Measurements from ENCODE around the gene ADCY5. TPM values are rescaled to one million over a fixed set of nuclear protein-coding genes. Genes with fewer than 3 reads are reported as not detected.

ADCY5 gene
- total and polyA plus RNA-seq, 5 donors, result 90.4 to 220 (median 205) TPM

GRCh38 chr3:123459862-123460261, 11.0 kb upstream of the ADCY5 start:
- no peak for DNase-seq
- no peaks in the 10 kb centered on the region for H3K27me3 ChIP-seq (ENCODE audit: control insufficient read depth, insufficient read depth)
- peaks cover 3% of the 10 kb centered on the region for H3K4me1 ChIP-seq (ENCODE audit: control insufficient read depth, insufficient read depth, low read length)
- H3K27ac ChIP-seq (ENCODE audit: low read length), result no peak overlapping the region
- H3K4me3 ChIP-seq (ENCODE audit: low read length), result no peak overlapping the region
- no peaks in the 10 kb centered on the region for H3K9me3 ChIP-seq (ENCODE audit: control insufficient read depth, low read length)
- 16% methylated on average over 8 of the region's 8 CpGs for WGBS
- ATAC-seq, result peak; percentile 22 to 52
- intact Hi-C loops (cut with DNase I), result no loop called here

- Histone ChIP-seq H3K4me3 (ENCODE audit: low read length) (no peak overlapping the region), H3K9me3 (ENCODE audit: control insufficient read depth, low read length) (no peaks in the 10 kb centered on the region), H3K27ac (ENCODE audit: low read length) (no peak overlapping the region), H3K27me3 (ENCODE audit: control insufficient read depth, insufficient read depth) (no peaks in the 10 kb centered on the region), H3K4me1 (ENCODE audit: control insufficient read depth, insufficient read depth, low read length) (peaks cover 3% of the 10 kb centered on the region)
- WGBS, result 79% methylated on average over 5 of the region's 5 CpGs
- ATAC-seq, result no peak
- intact Hi-C loops (cut with DNase I), result no loop called here
- no peak for DNase-seq
These were observed 9.4 kb upstream of the ADCY5 start for GRCh38 chr3:123458255-123458654.

- WGBS, result 87% methylated on average over 1 of the region's 1 CpG
- intact Hi-C loops (cut with DNase I), result no loop called here
- no peak for DNase-seq
- Histone ChIP-seq H3K9me3 (ENCODE audit: control insufficient read depth, low read length) (no peaks in the 10 kb centered on the region), H3K4me3 (ENCODE audit: low read length) (no peak overlapping the region), H3K27ac (ENCODE audit: low read length) (no peak overlapping the region), H3K4me1 (ENCODE audit: control insufficient read depth, insufficient read depth, low read length) (peaks cover 3% of the 10 kb centered on the region), H3K27me3 (ENCODE audit: control insufficient read depth, insufficient read depth) (no peaks in the 10 kb centered on the region)
- no peak for ATAC-seq
These were observed 9.0 kb upstream of the ADCY5 start for GRCh38 chr3:123457841-123458240.

- WGBS, result 52% methylated on average over 3 of the region's 3 CpGs
- intact Hi-C loops (cut with DNase I), result no loop called here
- DNase-seq, result no peak
- ATAC-seq, result no peak
- H3K27ac ChIP-seq (ENCODE audit: low read length), result no peak overlapping the region
- H3K27me3 ChIP-seq (ENCODE audit: control insufficient read depth, insufficient read depth), result no peaks in the 10 kb centered on the region
- H3K4me3 ChIP-seq (ENCODE audit: low read length), result no peak overlapping the region
- H3K9me3 ChIP-seq (ENCODE audit: control insufficient read depth, low read length), result no peaks in the 10 kb centered on the region
- no peaks in the 10 kb centered on the region for H3K4me1 ChIP-seq (ENCODE audit: control insufficient read depth, insufficient read depth, low read length)
These were observed 4.8 kb upstream of the ADCY5 start for GRCh38 chr3:123453675-123454074.

GRCh38 chr3:123451186-123451585, 2.3 kb upstream of the ADCY5 start:
- 64% methylated on average over 4 of the region's 4 CpGs for WGBS
- intact Hi-C loops (cut with DNase I), result no loop called here
- no peak overlapping the region for H3K27ac ChIP-seq (ENCODE audit: low read length)
- no peaks in the 10 kb centered on the region for H3K9me3 ChIP-seq (ENCODE audit: control insufficient read depth, low read length)
- no peak overlapping the region for H3K4me3 ChIP-seq (ENCODE audit: low read length)
- ATAC-seq (no peak), DNase-seq (no peak)
- H3K4me1 ChIP-seq (ENCODE audit: control insufficient read depth, insufficient read depth, low read length), result no peaks in the 10 kb centered on the region
- no peaks in the 10 kb centered on the region for H3K27me3 ChIP-seq (ENCODE audit: control insufficient read depth, insufficient read depth)

GRCh38 chr3:123449997-123450604, 1.2 kb upstream of the ADCY5 start:
- H3K4me3 ChIP-seq (ENCODE audit: low read length), result peak overlapping the region; percentile 92
- H3K9me3 ChIP-seq (ENCODE audit: control insufficient read depth, low read length), result no peaks in the 10 kb centered on the region
- ATAC-seq (peak; percentile 25 to 32), DNase-seq (peak; percentile 43 to 73 (median 72))
- 10% methylated on average over 33 of the region's 33 CpGs for WGBS
- H3K27ac ChIP-seq (ENCODE audit: low read length), result peak overlapping the region; percentile 49
- H3K4me1 ChIP-seq (ENCODE audit: control insufficient read depth, insufficient read depth, low read length), result no peaks in the 10 kb centered on the region
- H3K27me3 ChIP-seq (ENCODE audit: control insufficient read depth, insufficient read depth), result no peaks in the 10 kb centered on the region
- intact Hi-C loops (cut with DNase I), result loop anchor here in 3 of 4 donors (5.0 to 10.0 kb wide), 4 partner anchors 42 to 123 kb away; no protein-coding TSS in a partner anchor

GRCh38 chr3:123449102-123449996, 459 bp upstream of the ADCY5 start:
- intact Hi-C loops (cut with DNase I), result loop anchor here in 3 of 4 donors (5.0 to 10.0 kb wide), 4 partner anchors 43 to 122 kb away; no protein-coding TSS in a partner anchor
- ATAC-seq, result peak; percentile 59 to 65
- Histone ChIP-seq H3K27me3 (ENCODE audit: control insufficient read depth, insufficient read depth) (no peaks in the 10 kb centered on the region), H3K9me3 (ENCODE audit: control insufficient read depth, low read length) (no peaks in the 10 kb centered on the region), H3K27ac (ENCODE audit: low read length) (peak overlapping the region; percentile 87), H3K4me1 (ENCODE audit: control insufficient read depth, insufficient read depth, low read length) (no peaks in the 10 kb centered on the region), H3K4me3 (ENCODE audit: low read length) (peak overlapping the region; percentile 92)
- peak; percentile 47 to 76 (median 75) for DNase-seq
- under 1% methylated on average over 102 of the region's 114 CpGs for WGBS

GRCh38 chr3:123447749-123448517, 957 bp downstream of the ADCY5 start:
- Histone ChIP-seq H3K4me3 (ENCODE audit: low read length) (peak overlapping the region; percentile 92), H3K27ac (ENCODE audit: low read length) (peak overlapping the region; percentile 65), H3K4me1 (ENCODE audit: control insufficient read depth, insufficient read depth, low read length) (no peaks in the 10 kb centered on the region), H3K27me3 (ENCODE audit: control insufficient read depth, insufficient read depth) (no peaks in the 10 kb centered on the region), H3K9me3 (ENCODE audit: control insufficient read depth, low read length) (no peaks in the 10 kb centered on the region)
- ATAC-seq, result peak in 1 of 2 donors; percentile 1
- 11% methylated on average over 109 of the region's 110 CpGs for WGBS
- intact Hi-C loops (cut with DNase I), result loop anchor here in 3 of 4 donors (5.0 to 10.0 kb wide), 4 partner anchors 44 to 121 kb away; no protein-coding TSS in a partner anchor
- DNase-seq, result peak; percentile 15 to 74 (median 65)

GRCh38 chr3:123447416-123447748, 1.5 kb downstream of the ADCY5 start:
- ATAC-seq (no peak), DNase-seq (peak in 1 of 3 donors; percentile 59)
- intact Hi-C loops (cut with DNase I), result loop anchor here in 3 of 4 donors (5.0 to 10.0 kb wide), 4 partner anchors 45 to 120 kb away; no protein-coding TSS in a partner anchor
- Histone ChIP-seq H3K9me3 (ENCODE audit: control insufficient read depth, low read length) (no peaks in the 10 kb centered on the region), H3K4me3 (ENCODE audit: low read length) (peak overlapping the region; percentile 92), H3K27me3 (ENCODE audit: control insufficient read depth, insufficient read depth) (no peaks in the 10 kb centered on the region), H3K4me1 (ENCODE audit: control insufficient read depth, insufficient read depth, low read length) (no peaks in the 10 kb centered on the region), H3K27ac (ENCODE audit: low read length) (peak overlapping the region; percentile 10)
- WGBS, result 73% methylated on average over 27 of the region's 27 CpGs

- ATAC-seq (no peak), DNase-seq (no peak)
- 58% methylated on average over 6 of the region's 6 CpGs for WGBS
- no peaks in the 10 kb centered on the region for H3K4me1 ChIP-seq (ENCODE audit: control insufficient read depth, insufficient read depth, low read length)
- H3K27ac ChIP-seq (ENCODE audit: low read length), result peak overlapping the region; percentile 10
- H3K9me3 ChIP-seq (ENCODE audit: control insufficient read depth, low read length), result no peaks in the 10 kb centered on the region
- H3K27me3 ChIP-seq (ENCODE audit: control insufficient read depth, insufficient read depth), result no peaks in the 10 kb centered on the region
- peak overlapping the region; percentile 92 for H3K4me3 ChIP-seq (ENCODE audit: low read length)
- intact Hi-C loops (cut with DNase I), result loop anchor here in 3 of 4 donors (5.0 to 10.0 kb wide), 4 partner anchors 46 to 119 kb away; no protein-coding TSS in a partner anchor
These were observed 2.2 kb downstream of the ADCY5 start for GRCh38 chr3:123446610-123447109.
